Brain microvascular endothelial cell (primary cell): ENCODE measurements around the gene EDNRB.

Experiments used
- DNase-seq: peaks from one replicate; pipeline ENCODE4 v3.0.0-alpha.2; 2020
- H3K27ac ChIP-seq: fragments of 250-450 bp; sonication (Bioruptor Pico); 2 replicates; pipeline ENCODE4 v1.5.1; 2020; ENCODE audit warnings: mild to moderate bottlenecking, moderate library complexity
- H3K27me3 ChIP-seq: fragments of 250-450 bp; sonication (Bioruptor Pico); replicated peaks from 2 replicates; pipeline ENCODE4 v1.5.1; 2020; ENCODE audit warnings: mild to moderate bottlenecking
- H3K36me3 ChIP-seq: fragments of 250-450 bp; sonication (Bioruptor Pico); replicated peaks from 2 replicates; pipeline ENCODE4 v1.5.1; 2020; ENCODE audit warnings: mild to moderate bottlenecking
- H3K4me3 ChIP-seq: 2 replicates; pipeline ENCODE4 v1.5.1; 2011; ENCODE audit warnings: low read depth, mild to moderate bottlenecking, control low read depth, low read length, moderate library complexity
- in situ Hi-C: cut with HindIII; loops from 2 replicates; pipeline ENCODE4 v1.10.0; 2017; ENCODE audit warnings: low sequenced_read_pairs, low pct_ligation_motif_present
- TF ChIP-seq, protein P1 (sequence below): IDR thresholded peaks from 2 replicates; pipeline ENCODE4 v1.5.1; 2011; ENCODE audit warnings: low read depth, mild to moderate bottlenecking, moderate library complexity, low read length, control low read depth, inconsistent platforms; ENCODE audit errors: missing control alignments

Gene EDNRB

DNA sequence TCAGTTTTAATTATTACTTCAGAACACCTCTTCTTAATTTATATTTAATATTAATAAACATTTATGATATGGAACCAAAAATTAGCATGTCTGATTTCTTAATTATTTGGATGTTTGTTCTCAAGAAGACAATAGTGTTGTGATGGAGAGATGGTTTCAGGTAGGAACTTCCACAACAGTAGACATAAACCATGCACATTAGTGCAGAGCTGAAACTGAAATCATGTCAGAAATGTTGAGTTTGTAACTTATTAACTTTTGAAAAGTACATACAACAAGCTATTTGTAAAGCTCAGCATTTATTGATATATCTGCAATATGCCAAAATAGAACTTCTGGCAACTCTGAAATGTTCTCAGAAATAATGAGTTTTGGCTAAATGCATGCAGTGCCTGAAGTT is 11.8 kb upstream of the EDNRB start:
- DNase-seq = no peak
- TF ChIP-seq, protein P1, sequence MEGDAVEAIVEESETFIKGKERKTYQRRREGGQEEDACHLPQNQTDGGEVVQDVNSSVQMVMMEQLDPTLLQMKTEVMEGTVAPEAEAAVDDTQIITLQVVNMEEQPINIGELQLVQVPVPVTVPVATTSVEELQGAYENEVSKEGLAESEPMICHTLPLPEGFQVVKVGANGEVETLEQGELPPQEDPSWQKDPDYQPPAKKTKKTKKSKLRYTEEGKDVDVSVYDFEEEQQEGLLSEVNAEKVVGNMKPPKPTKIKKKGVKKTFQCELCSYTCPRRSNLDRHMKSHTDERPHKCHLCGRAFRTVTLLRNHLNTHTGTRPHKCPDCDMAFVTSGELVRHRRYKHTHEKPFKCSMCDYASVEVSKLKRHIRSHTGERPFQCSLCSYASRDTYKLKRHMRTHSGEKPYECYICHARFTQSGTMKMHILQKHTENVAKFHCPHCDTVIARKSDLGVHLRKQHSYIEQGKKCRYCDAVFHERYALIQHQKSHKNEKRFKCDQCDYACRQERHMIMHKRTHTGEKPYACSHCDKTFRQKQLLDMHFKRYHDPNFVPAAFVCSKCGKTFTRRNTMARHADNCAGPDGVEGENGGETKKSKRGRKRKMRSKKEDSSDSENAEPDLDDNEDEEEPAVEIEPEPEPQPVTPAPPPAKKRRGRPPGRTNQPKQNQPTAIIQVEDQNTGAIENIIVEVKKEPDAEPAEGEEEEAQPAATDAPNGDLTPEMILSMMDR = no peak
- Histone ChIP-seq H3K27ac (no peak overlapping the region), H3K36me3 (no peaks in the 10 kb centered on the region), H3K27me3 (no peaks in the 10 kb centered on the region), H3K4me3 (no peak overlapping the region)
- in situ Hi-C loops = no loop called here

DNA sequence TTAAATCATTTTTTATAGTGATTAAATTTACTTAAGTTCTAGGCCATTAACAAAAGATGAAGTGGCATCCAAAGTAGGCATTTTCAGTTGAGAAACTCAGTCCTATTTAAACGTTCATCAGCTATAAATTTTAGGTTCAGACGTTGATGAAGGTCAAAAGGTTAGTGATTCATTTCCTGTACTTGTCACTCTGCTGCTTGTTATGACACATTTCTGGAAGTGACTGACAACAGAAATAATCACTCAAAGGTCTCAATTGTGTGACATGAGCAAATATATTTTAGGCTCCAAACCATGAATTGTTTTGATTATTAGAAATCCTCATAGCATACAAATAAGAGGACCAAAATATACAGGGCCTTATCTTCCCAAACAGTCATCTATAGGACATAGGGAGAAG is 10.3 kb upstream of the EDNRB start:
- H3K27me3 ChIP-seq = no peaks in the 10 kb centered on the region
- H3K27ac ChIP-seq = no peak overlapping the region
- in situ Hi-C loops = no loop called here
- DNase-seq = no peak
- no peak overlapping the region for H3K4me3 ChIP-seq
- TF ChIP-seq, protein P1 = no peak
- H3K36me3 ChIP-seq = no peaks in the 10 kb centered on the region

DNA sequence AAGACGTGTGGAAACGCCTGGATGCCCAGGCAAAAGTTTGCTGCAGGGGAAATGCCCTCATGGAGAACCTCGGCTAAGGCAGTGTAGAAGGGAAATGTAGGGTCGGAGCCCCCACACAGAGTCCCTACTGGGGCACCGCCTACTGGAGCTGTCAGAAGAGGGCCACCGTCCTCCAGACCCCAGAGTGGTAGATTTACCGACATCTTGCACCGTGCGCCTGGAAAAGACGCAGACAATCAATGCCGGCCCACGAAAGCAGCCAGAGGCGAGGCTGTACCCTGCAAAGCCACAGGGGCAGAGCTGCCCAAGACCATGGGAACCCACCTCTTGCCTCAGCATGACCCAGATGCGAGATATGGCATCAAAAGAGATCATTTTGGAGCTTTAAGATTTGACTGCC is 7.0 kb upstream of the EDNRB start:
- H3K27me3 ChIP-seq = no peaks in the 10 kb centered on the region
- H3K4me3 ChIP-seq = no peak overlapping the region
- H3K27ac ChIP-seq = no peak overlapping the region
- in situ Hi-C loops = no loop called here
- H3K36me3 ChIP-seq = no peaks in the 10 kb centered on the region
- TF ChIP-seq, protein P1 = no peak
- DNase-seq = no peak

DNA sequence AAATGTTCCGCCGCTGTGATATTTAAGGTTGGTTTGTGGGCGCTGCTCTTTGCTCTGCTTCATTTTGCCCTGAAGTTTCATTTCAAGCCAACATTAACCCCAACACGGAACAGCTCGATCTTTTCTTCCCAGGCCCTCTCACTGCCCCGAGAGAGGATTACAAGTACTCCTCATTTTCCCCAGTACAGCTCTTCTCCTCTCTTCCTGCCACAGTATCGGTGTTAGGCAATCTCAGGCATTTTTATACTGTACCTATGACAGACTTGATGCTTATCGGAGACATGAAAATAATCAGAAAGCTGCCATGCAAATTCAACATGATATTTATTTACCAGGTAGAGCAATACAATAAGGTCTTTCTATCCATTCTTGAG is 1.3 kb upstream of the EDNRB start:
- no peak overlapping the region for H3K27ac ChIP-seq
- TF ChIP-seq, protein P1 = no peak
- no peaks in the 10 kb centered on the region for H3K36me3 ChIP-seq
- in situ Hi-C loops = no loop called here
- peak overlapping the region; percentile 58 for H3K4me3 ChIP-seq
- no peak for DNase-seq
- H3K27me3 ChIP-seq = no peaks in the 10 kb centered on the region

DNA sequence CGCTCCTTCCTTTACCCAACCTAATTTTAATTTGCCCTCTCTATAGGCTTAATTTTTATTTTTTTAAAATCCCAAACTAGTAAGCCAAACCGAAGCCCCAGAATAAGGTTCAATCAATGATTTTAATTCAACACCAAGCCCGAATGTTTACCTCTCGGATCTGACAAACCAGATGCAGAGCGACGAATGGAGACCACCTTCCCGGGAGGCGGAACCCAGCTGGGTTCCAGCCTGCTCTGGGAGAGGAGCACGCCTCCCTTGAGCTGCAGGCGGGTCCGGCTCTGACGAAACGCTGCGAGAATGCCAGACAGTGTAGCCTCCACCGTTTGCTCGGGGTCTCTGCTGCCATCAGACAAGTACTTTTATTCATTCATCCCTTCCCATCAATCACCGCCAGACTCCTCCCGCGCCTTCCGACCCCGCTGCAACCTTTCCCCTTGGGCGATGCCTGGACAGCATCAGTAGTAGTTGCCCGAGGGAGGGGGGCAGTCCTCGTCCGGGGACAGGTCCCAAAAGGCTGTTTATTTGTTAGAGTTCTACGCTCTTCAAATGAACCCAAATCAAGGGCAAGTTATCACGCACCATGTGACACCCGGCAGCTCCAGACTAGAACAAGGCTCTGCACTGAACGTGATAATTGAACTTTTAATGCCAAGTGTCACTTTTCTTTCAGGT is 752 bp upstream of the EDNRB start:
- peak; percentile 14 for DNase-seq
- H3K27ac ChIP-seq = no peak overlapping the region
- H3K4me3 ChIP-seq = peak overlapping the region; percentile 58
- H3K27me3 ChIP-seq = no peaks in the 10 kb centered on the region
- in situ Hi-C loops = no loop called here
- TF ChIP-seq, protein P1 = no peak
- H3K36me3 ChIP-seq = no peaks in the 10 kb centered on the region

DNA sequence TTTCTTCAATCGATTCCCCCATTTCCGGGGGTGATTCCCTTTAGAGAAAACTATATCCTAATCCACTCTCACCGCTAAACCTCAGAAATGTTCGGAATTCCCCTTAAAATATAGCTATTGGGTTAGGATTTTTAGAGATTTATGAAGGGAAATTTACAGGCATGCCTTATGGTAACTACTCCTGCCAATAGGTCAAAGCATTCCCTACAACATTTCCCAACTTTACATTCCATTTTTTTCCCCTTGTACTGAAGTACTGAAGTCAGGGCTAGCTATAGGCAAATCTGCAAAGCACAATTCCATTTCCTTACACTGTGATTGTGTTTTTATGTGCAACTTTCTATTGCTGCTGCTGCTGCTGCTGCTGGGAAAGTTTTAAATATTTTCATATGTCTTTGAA is 2.1 kb downstream of the EDNRB start:
- DNase-seq = no peak

More for the DNA sequence above, 2.1 kb downstream of the EDNRB start:
- Histone ChIP-seq H3K27ac (no peak overlapping the region), H3K36me3 (no peaks in the 10 kb centered on the region), H3K27me3 (no peaks in the 10 kb centered on the region), H3K4me3 (no peak overlapping the region)
- in situ Hi-C loops = no loop called here
- TF ChIP-seq, protein P1 = no peak
